NAMALWA (cell line): ENCODE measurements around the gene TNFSF13B.
"Not testable (repeated sequence)": the region's sequence is repeated elsewhere in the genome, so short reads cannot be mapped to it uniquely, and the experiment has no call there.

Source experiments
- DNase-seq: peaks from one replicate; pipeline ENCODE4 v3.0.0-alpha.2; 2015; ENCODE audit warnings: low spot score

The TNFSF13B gene, protein sequence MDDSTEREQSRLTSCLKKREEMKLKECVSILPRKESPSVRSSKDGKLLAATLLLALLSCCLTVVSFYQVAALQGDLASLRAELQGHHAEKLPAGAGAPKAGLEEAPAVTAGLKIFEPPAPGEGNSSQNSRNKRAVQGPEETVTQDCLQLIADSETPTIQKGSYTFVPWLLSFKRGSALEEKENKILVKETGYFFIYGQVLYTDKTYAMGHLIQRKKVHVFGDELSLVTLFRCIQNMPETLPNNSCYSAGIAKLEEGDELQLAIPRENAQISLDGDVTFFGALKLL

DNA sequence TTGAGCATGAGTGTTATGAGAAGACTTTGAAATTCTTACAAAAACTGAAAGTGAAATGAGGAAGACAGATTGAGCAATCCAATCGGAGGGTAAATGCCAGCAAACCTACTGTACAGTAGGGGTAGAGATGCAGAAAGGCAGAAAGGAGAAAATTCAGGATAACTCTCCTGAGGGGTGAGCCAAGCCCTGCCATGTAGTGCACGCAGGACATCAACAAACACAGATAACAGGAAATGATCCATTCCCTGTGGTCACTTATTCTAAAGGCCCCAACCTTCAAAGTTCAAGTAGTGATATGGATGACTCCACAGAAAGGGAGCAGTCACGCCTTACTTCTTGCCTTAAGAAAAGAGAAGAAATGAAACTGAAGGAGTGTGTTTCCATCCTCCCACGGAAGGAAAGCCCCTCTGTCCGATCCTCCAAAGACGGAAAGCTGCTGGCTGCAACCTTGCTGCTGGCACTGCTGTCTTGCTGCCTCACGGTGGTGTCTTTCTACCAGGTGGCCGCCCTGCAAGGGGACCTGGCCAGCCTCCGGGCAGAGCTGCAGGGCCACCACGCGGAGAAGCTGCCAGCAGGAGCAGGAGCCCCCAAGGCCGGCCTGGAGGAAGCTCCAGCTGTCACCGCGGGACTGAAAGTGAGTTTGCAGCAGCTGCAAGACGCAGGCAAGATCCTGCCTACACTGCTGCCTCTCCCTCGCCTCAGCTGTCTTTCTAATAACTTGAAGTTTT is at the start of gene TNFSF13B:
TSS of gene TNFSF13B (plus strand) at position 118 of the 728 bp plus-strand sequence. CDS start at position 296, 178 bp downstream.
- DNase-seq: peak; percentile 68

DNA sequence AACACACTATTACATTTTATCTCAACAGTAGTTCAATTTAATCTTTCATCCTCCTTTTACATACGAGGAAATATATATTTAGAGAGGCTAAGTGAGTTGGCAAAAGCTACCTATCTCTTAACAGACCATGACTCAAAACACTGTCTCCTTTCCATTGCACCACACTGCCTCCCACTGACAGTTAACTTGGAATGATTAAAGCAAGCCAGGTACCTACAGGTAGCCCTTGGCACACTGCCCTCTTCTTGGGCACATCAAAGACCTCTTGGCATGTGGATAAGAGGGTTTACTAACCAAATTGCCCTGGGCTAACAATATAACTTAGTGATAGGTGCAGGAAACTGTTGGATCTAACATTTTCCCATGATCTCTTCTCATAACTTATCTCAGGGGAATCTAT is 49.5 kb upstream of the TNFSF13B start:
- peak; percentile 22 for DNase-seq

DNA sequence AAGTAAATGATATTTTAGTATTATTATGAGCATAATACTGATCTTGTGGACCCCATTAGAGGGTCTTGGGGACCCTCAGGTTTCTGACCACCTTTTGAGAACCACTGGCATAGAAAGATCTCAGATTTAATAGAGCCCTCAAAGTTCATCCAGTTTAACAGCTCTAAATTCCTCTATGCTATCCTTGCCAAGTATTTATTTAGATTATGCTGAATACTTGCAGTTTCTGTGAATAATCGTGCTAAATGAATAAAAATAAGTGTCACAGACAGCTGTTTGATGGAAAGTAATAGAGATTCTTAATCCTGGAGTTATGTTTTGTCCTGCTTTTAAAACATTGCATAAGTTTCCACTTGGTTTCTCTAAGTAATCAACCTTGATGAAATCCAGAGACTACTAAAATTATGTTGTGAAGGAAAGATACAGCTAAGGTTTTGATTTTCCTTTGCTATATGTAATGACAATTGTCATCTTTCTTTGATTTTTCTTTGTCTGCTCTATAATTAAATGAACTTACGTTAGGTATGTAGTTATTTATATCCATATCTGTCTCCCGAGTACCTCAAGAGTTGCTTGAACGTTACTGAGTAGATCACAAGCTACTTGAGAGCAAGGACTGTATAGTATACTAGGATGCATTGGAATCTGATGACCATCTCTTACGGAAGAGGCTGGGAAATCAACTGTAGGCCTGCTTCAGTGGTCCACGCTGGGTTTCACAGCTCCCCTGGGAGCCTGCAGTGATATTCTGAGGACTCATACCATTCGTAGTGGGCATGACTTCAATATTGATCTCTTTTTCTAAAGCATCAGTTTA is 45.6 kb upstream of the TNFSF13B start:
- DNase-seq: no peak

DNA sequence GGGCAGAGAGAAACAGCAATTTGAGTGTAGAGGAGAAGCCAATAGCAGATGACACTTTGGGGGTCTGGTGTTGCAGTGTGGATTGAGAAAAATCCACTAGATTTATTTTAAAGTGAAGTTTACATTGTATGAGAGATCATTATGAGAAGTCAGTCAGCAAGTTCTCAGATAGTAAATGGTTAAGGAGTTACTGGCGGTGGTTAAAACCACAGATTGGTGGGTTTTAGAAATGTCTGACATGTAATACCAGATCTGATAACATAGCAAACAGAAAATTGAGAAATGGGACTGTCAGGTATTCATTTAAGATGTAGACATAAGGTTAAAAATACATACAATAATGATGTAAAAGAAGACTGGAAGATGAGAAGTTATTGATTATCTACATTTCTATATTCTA is 44.1 kb upstream of the TNFSF13B start:
- DNase-seq: no peak

DNA sequence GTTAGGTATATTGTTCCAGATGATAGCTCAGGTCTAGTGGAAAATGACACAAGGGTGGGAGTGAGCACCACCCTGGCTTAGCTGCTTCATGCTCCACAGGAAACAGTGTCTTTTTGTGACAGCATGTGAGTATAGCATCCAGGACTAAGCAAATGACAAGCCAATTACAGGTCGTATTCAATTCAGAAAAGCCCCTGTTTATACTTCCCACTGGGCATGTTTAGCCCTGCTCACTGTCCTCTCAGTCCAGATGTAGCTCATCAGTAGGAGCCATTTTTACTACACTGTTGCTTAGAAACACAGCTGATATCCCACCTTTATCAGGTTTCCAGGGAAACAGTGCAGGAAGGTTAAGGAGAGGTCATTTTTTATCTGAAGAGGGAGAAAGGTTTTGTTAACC is 43.3 kb upstream of the TNFSF13B start:
- DNase-seq: no peak

DNA sequence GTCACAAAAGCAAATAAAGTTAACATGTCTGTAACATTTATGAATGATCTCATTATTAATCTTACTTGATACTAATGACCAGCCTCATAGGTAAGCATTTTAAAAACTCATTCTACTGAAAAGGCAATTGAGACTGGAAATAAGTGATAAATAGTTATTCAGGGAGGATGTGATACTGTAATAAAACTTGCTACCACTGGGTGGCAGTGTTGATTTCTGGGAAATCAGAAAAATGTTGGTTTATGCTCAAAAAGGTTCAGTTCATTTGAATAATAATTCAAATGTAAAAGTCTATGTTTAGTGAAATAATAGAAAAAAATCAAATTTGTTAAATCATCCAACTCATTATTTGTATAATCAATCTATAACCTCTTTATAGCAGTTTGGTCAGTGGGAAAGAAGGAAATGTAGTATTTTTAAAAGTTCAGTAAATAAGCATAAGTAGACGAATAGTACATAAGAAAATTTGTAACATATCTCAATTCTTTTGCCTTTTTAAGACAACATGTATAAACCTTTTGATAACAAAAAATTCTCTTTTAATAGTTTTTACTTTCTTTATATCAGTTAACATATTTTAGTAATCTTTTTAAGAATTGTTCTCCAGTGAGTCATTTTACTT is 41.8 kb upstream of the TNFSF13B start:
- DNase-seq: peak; percentile 75

DNA sequence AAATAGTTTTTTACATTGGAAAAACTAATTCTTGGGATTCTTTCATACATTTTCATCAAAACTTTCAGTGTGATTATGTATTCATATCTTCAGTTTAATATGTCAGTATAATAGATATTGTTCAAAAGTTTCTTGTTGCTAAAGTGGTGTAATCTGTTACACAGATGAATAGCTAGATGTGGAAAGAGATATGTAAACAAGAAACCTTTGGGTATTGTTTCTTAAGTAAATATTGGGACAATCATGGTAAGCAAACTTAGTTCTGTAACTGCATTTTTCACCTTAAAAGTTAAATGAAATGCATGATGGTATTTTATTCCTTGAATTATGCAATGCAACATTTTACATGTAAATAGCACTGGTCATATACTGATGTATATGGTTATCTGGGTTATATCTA is 39.1 kb upstream of the TNFSF13B start:
- no peak for DNase-seq

DNA sequence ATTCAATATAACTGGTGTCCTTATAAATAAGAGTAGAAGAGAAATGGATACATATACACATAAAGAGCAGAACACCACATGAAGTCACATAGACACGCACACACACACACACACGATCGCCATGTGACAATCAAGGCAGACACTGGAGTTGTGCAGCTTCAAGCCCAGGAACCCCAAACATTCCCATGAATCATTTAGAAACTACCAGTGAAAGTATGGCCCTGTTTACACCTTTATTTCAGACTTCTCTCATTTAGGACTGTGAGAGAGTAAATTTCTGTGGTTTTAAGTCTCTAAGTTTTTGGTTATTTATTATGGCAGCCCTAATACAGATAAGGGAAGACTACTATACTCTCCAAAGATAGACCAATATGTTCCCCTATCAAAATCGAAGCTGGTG is 20.4 kb upstream of the TNFSF13B start:
- no peak for DNase-seq

DNA sequence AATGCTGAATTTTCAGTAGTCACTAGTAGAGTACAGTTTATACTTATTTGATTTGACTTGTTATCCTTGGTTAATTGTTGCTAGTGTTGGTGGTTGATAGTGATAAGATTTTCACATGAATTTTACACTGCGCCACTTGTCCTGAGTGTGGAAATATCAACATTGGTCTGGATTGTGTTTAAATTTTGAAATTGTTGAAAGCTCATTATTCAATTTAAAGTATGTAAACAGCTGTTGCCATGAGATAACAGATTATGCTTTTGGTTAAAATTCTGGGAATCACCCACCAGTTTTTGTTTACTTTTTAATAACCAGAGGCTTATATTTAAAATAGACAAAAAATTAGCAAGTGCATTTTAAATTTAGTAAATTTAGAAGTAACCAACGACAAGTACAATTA is 12.3 kb upstream of the TNFSF13B start:
- DNase-seq: no peak

DNA sequence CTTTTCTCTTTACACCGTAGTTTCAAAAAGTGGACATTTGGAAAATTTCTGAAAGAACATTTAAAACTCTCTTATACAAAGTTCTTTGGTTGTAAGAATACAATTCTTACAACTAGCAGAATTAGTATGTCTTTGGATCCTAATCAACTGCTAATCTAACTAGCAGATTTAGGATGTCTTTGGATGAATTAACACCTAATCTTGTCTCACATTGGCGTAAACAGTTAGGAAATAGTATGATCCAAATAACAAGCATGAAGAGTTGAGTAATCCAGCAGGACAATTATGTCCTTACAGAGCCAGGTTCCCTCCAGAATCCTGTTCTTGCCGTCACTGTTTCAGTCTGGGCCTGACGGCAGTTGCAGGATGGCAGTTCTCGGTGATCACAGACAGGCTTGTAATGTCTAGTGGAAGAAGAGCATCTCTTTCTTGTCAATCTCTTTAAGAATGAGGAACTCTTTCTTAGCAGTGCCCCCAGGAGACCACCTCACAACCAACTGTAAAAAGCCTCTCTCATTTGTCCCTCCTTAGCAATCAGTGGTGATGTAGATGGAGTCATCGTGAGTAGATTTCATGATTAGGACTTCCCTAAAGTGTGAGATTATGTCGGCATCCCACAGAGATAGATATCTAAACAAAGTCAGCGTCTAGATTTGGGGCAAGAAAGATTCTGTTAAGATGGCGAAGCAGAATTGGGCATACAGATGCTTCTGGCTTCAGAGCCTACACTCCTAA is 5.7 kb upstream of the TNFSF13B start:
- DNase-seq: no peak

DNA sequence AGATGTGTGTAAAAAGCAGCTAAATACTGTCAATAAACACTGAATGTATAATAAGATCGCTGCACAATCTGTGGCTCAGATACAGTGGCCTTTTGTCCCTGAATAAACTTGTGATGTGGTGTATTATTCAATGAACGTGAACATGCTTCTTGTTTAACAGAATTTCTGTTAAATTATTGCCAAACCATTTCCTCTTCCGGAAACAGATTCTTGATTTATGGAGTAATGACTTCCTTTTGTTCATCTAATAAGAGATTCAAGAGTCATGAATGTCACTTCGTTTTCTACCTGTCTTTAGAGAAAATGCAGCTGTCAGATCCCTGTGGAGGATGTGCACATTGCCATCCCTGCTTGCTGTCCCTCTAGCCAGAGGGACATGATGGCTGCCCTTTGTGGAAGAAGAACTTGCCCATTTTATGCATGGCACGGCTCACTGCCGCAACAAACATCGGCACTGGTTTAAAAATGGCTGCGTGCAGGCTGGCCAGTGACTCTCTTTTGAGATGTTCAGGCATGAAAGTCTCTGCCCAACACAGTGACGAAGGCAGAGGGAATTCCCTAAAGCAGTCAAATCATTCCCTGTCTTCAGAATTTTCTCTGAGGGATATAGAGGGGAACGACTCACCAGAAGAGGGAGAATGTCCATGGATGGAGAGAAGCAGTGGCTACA is 3.1 kb upstream of the TNFSF13B start:
- DNase-seq: no peak

DNA sequence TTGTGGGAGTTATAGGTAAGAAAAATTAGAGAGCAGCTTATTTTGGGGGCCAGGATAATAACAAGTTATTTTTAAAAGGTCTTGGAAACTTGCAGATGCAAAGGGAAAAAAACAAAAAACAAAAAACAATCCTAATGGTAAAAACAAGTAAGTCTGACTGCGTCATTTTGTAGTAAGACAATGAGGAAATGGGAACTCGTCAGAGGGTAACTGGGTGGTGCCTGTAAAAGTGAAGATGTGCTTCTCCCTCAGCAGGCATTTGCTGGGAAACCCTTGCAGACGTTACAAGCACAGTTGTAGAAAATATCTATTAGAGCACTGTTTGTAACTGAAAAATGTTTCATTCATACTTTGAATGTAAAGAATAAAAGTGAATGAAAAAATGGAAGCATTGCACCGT is 2.2 kb upstream of the TNFSF13B start:
- DNase-seq: no peak

DNA sequence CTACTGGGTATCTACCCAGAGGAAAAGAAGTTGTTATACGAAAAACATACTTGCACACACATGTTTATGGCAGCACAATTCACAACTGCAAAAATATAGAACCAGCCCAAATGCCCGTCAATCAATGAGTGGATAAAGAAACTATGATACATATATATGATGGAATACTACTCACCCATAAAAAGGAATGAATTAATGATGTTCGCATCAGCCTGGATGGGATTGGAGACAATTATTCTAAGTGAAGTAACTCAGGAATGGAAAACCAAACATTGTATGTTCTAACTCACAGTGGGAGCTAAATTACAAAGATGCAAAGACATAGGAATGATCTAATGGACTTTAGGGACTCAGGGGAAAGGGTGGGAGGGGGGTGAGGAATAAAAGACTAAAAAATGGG is 1.7 kb upstream of the TNFSF13B start:
- not testable (repeated sequence) for DNase-seq

DNA sequence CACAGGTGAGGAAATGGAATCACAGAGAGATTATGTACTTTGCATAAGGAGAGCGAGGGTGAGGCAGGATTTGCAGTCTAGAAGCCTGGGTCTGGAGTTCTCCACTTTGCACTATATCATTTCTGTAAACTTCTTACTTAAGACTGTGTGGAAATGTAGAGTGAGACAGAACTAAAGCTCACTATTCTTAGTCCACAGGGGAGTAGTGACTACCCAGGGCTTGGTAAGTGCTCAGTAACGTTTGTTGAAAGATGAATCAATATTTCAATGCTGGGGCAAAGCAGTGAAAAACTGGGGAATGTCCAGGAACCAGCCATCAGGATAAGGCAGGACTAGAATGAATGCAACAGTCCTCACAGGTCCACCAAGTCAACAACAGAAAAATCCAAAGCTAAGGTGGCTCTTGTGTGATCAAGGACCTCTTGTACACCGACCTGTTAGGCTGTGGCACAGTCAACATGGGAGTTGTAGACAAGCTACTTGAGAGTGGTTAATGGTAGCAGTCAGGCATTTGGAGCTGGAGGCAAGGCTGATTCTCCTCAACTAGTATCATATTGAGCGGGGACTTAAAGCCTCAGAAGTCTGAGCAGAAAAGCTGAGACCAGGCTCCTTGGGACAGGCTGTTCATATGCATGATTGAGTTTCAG is 929 bp upstream of the TNFSF13B start:
- DNase-seq: peak; percentile 12

DNA sequence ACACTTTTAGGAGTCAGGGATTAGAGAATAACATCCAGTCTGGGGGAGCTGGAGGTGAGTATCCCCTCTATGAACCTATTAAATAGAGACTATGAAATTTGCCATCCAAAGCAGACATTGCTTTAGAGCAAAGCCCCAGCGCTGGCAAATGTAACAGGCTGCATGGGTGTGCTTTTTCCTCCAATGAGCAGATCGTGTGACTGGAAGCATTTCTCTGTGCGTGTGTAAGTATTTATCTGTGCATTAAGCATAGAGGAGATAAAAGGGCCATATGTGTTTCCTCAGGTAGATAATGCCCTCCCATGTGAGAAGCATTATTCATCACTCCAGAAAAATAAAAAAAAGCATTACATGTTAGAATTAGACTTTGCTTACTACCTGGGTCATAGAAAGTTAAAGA is 924 bp downstream of the TNFSF13B start:
- no peak for DNase-seq

DNA sequence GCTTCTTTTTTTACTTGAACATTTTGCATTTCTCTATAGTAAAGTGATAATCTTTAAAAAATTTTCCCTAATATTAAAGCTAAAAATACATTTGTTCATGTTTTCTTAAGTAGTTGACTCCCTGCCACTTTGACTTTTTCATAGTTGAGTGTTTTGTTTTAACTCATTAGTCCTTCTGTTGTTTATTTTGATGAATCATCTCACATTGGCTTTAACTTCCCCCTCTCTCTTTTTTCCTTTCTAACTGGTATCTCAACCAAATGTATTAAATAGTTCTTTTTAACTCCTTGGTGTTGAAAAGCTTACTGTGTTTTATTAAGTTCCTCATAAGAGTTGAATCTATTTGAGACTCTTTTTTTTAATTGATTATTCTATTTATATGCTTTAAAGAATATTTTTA is 2.8 kb downstream of the TNFSF13B start:
- DNase-seq: no peak

DNA sequence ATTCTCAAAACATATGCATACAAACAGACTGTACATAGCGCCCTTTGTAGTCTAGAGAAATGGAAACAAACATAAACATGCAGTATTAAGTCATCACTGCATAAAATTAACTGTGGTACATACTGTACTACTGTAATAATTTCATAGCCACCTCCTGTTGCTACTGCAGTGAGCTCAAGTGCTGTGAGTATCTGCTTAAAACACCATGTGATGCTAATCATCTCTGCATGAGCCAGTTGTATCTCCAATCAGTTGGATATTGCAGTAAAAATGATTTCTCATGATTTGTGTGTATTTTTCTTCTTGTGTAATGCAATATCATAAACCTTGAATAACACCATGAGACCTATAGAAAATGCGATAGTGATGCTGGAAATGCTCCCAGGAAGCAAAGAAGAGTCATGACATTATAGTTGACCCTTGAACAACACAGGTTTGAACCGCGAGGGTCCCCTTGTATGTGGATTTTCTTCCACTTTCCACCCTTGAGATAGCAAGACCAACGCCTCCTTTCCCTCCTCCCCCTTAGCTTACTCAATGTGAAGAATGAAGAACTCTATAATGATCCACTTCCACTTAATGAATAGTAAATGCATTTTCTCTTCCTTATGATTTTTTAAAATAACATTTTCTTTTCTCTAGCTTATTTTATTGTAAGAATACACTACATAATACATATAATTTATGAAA is 4.1 kb downstream of the TNFSF13B start:
- no peak for DNase-seq

DNA sequence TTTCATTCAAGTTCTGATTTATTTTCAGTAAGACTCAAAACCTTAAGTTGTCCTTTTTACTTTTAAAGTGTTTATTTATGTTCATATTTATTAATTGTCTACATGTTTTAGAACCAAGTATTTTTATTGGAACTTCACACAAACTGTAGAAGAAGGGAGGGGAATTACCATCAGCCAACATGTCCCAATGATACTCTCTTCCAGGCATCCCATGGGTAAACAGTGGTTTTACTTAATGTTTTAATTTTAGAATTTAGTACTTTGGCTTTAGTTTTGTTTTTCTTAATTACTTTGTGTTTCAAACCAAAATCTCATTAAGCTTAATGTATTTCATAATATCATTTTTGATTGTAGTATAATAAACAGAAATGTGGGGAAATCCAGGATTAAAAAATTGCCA is 5.2 kb downstream of the TNFSF13B start:
- no peak for DNase-seq

DNA sequence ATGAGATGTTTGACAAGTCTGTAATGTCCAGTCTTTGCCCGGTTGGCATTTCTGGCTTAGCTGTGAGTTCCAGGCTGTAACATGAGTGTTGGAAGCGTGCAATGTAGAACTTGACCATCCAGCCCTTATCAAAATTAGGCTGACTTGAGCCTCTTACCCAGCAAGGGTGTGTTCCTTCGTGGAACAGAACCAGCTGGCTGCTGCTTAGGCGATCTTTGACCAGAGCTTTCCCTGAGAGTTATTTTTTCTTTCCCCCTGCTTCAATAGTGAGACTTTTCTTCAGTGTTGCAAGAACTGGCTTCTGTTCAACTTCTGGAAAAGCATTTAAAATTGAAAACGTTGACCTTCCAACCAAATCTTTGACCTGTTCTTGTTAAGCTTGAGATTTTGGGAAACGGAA is 6.5 kb downstream of the TNFSF13B start:
- no peak for DNase-seq

DNA sequence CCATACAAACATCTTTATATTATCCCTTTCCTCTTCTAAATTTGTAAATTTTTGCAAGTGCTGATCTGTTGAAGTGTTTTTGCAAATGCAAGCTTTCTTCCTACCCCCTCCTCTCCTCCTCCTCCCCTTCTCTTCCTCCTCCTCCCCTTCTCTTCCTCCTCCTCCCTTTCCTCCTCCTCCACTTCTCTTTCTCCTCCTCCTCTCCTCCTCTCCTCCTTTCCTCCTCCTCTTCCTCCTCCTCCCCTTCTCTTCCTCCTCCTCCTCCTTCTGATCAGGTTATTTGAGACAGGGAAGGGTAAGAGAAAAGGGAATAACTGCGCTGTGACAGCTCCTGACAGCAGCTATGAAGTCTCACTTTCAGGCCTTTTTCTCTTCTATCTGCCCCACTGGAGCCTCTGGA is 8.9 kb downstream of the TNFSF13B start:
- no peak for DNase-seq
